Measurements from ENCODE around the gene AFG1L.

- TF ChIP-seq EZH2 (IDR thresholded peaks at IDR 0.05; ENCODE audit: borderline replicate concordance, low read depth, low read length, severe bottlenecking) (no peak), CTCF (IDR thresholded peaks at IDR 0.05; ENCODE audit: borderline replicate concordance, extremely low read depth, low read length, poor library complexity, severe bottlenecking) (peak; percentile 24)
Observed at GRCh38 chr6:108260809-108261569, 33.9 kb upstream of the AFG1L start, which contains the start of gene SNX3.
